CD4-positive, CD25-positive, alpha-beta regulatory T cell (primary cell): Measurements from ENCODE around the gene COPE. TPM values are rescaled to one million over a fixed set of nuclear protein-coding genes. Genes with fewer than 3 reads are reported as not detected.
A peak's percentile ranks its signal among the peaks of the same experiment; 100 is the strongest.

Experiments
- ATAC-seq, 2 donors: fragments of 150-1000 bp; cut with Tn5 transposase; one replicate each; pipeline ENCODE4 v1.10.0; 2021; ENCODE audit warnings: low read depth in 2 of 2, moderate number of reproducible peaks in 2 of 2, moderate library complexity in 1 of 2
- DNase-seq, 3 donors: peaks; one replicate each; pipeline versions ENCODE4 v3.0.0 to v3.0.0-alpha.2; 2012 to 2022; ENCODE audit warnings: mixed read lengths in 1 of 3
- H3K27ac ChIP-seq: one replicate; pipeline ENCODE4 v1.7.0; 2013; ENCODE audit warnings: mild to moderate bottlenecking, low read length; ENCODE audit not compliant: insufficient read depth, poor library complexity, severe bottlenecking
- H3K27me3 ChIP-seq: one replicate; pipeline ENCODE4 v1.7.0; 2013; ENCODE audit warnings: low read length; ENCODE audit not compliant: control insufficient read depth, insufficient read depth
- H3K36me3 ChIP-seq: one replicate; pipeline ENCODE4 v1.7.0; 2013; ENCODE audit warnings: mild to moderate bottlenecking, low read length, moderate library complexity; ENCODE audit not compliant: control insufficient read depth, insufficient read depth
- H3K4me1 ChIP-seq: 2 replicates; pipeline ENCODE4 v1.7.0; 2013; ENCODE audit warnings: mild to moderate bottlenecking, low read length; ENCODE audit not compliant: insufficient read depth, control insufficient read depth, poor library complexity, severe bottlenecking
- H3K4me3 ChIP-seq: one replicate; pipeline ENCODE4 v1.7.0; 2013; ENCODE audit warnings: low read depth, mild to moderate bottlenecking, low read length, moderate library complexity
- H3K9me3 ChIP-seq, 2 experiments: 1 replicate in 1 of 2; 2 replicates in 1 of 2; pipeline ENCODE4 v1.7.0; 2013; ENCODE audit warnings: low read length in 2 of 2, mild to moderate bottlenecking in 1 of 2, moderate library complexity in 1 of 2; ENCODE audit not compliant: control insufficient read depth in 2 of 2
- H3K27ac Mint-ChIP-seq, 3 donors: one replicate each; pipeline ENCODE4 v1.8.0; 2020 to 2022; ENCODE audit warnings: mild to moderate bottlenecking in 3 of 3, mixed read lengths in 3 of 3, moderate library complexity in 2 of 3
- H3K27me3 Mint-ChIP-seq: one replicate; pipeline ENCODE4 v1.8.0; 2022; ENCODE audit warnings: mild to moderate bottlenecking, mixed read lengths
- H3K36me3 Mint-ChIP-seq: one replicate; pipeline ENCODE4 v1.8.0; 2020; ENCODE audit warnings: mixed read lengths
- H3K4me1 Mint-ChIP-seq, 4 donors: one replicate each; pipeline ENCODE4 v1.8.0; 2020 to 2022; ENCODE audit warnings: mixed read lengths in 4 of 4, mild to moderate bottlenecking in 1 of 4
- H3K4me3 Mint-ChIP-seq, 4 donors: one replicate each; pipeline ENCODE4 v1.8.0; 2020 to 2022; ENCODE audit warnings: mild to moderate bottlenecking in 4 of 4, mixed read lengths in 4 of 4, moderate library complexity in 3 of 4
- H3K9me3 Mint-ChIP-seq, 7 donors: one replicate each; pipeline ENCODE4 v1.8.0; 2020 to 2022; ENCODE audit warnings: mixed read lengths in 7 of 7, mild to moderate bottlenecking in 3 of 7, moderate library complexity in 2 of 7
- polyA plus RNA-seq, 4 donors: library from polyadenylated mRNA; unstranded; fragments of 300-500 nt; fragmentation: Illumina TruSeq; gene quantifications; one replicate each; pipeline ENCODE4 v1.2.3, GENCODE V29; 2021
- total RNA-seq: library from RNA; stranded (reverse); gene quantifications from one replicate; pipeline ENCODE4 v1.2.3, GENCODE V29; 2022

Gene COPE
- 165 TPM for total RNA-seq
- polyA plus RNA-seq, result 100 to 1,000 TPM; 218 to 314 (median 273) TPM

- Histone ChIP-seq H3K4me3 (peak within 1 kb of the TSS; percentile 97), H3K27ac (peak within 1 kb of the TSS; percentile 94), H3K36me3 (peaks cover 31% of the 10 kb centered on the region), H3K4me1 (peaks cover 31% of the 10 kb centered on the region), H3K9me3 (no peaks in the 10 kb centered on the region), H3K27me3 (no peaks in the 10 kb centered on the region)
- peak within 1 kb of the TSS; percentile 76 to 90 (median 83) for H3K4me3 Mint-ChIP-seq
- H3K36me3 Mint-ChIP-seq, result peaks cover 15% of the 10 kb centered on the region
- H3K9me3 Mint-ChIP-seq, result no peaks in the 10 kb centered on the region
- peaks cover 0 to 57% (median 16%) of the 10 kb centered on the region in 4 donors for H3K4me1 Mint-ChIP-seq
- no peaks in the 10 kb centered on the region for H3K27me3 Mint-ChIP-seq
- peak within 1 kb of the TSS; percentile 83 to 98 (median 93) for H3K27ac Mint-ChIP-seq
- ATAC-seq (peak; percentile 95 to 97), DNase-seq (peak; percentile 98 to 100 (median 99))
Measured at GRCh38 chr19:18919086-18919899, at the start of gene COPE, which contains the start of gene DDX49. Gene COPE, minus strand, starts transcription at chr19:18919387. Its CDS starts 39 bp downstream, at chr19:18919348. Gene DDX49, plus strand, starts transcription at chr19:18919715. Its CDS starts 27 bp downstream, at chr19:18919742.

- Histone ChIP-seq H3K4me1 (no peaks in the 10 kb centered on the region), H3K36me3 (no peaks in the 10 kb centered on the region), H3K27me3 (no peaks in the 10 kb centered on the region), H3K27ac (no peak overlapping the region), H3K9me3 (no peaks in the 10 kb centered on the region), H3K4me3 (no peak overlapping the region)
- Mint-ChIP-seq H3K36me3 (no peaks in the 10 kb centered on the region), H3K27me3 (peaks cover 8% of the 10 kb centered on the region), H3K4me1 (no peaks in the 10 kb centered on the region), H3K9me3 (no peaks in the 10 kb centered on the region), H3K4me3 (no peak overlapping the region), H3K27ac (no peak overlapping the region)
- ATAC-seq (no peak), DNase-seq (no peak)
Measured at GRCh38 chr19:18967358-18968146, 48.4 kb upstream of the COPE start.

DNA sequence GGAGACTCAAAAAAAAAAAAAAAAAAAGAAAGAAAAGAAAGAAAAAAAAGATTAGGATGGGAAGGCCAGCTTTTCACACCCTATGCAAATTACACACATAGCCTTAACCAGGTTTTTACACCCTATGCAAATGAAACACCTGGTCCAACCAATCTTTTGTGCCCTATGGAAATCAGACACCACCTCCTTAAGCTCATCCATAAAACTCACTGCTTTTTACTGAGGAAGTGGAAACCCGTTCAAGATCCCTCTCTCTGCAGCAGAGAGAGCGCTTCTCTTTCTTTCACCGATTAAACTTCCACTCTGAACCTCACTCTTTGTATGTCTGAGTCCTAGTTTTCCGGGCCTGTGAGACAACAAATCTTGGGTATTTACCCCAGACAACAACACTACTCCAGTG lies 47.1 kb upstream of the COPE start:
- peaks cover 0 to 10% (median 6%) of the 10 kb centered on the region in 4 donors for H3K4me1 Mint-ChIP-seq
- H3K27me3 Mint-ChIP-seq, result peaks cover 19% of the 10 kb centered on the region
- Histone ChIP-seq H3K9me3 (no peaks in the 10 kb centered on the region), H3K4me1 (peaks cover 11% of the 10 kb centered on the region), H3K4me3 (no peak overlapping the region), H3K36me3 (no peaks in the 10 kb centered on the region), H3K27ac (no peak overlapping the region), H3K27me3 (no peaks in the 10 kb centered on the region)
- peaks cover 0 to 2% (median 0%) of the 10 kb centered on the region in 7 donors for H3K9me3 Mint-ChIP-seq
- DNase-seq (no peak), ATAC-seq (no peak)
- no peak overlapping the region for H3K27ac Mint-ChIP-seq
- no peaks in the 10 kb centered on the region for H3K36me3 Mint-ChIP-seq
- no peak overlapping the region for H3K4me3 Mint-ChIP-seq

- no peak overlapping the region for H3K4me3 Mint-ChIP-seq
- H3K27me3 Mint-ChIP-seq, result peaks cover 22% of the 10 kb centered on the region
- ATAC-seq, result no peak
Measured at GRCh38 chr19:18964121-18964520, 44.9 kb upstream of the COPE start.

GRCh38 chr19:18961767-18962620 lies 42.8 kb upstream of the COPE start:
- no peak overlapping the region for H3K4me3 ChIP-seq
- ATAC-seq (peak; percentile 53 to 62), DNase-seq (peak in 1 of 3 donors; percentile 36)
- Mint-ChIP-seq H3K27me3 (peaks cover 18% of the 10 kb centered on the region), H3K9me3 (peaks cover 0 to 2% (median 0%) of the 10 kb centered on the region in 7 donors), H3K4me3 (peak overlapping the region in 1 of 4 donors; percentile 52), H3K36me3 (no peaks in the 10 kb centered on the region), H3K27ac (no peak overlapping the region), H3K4me1 (peaks cover 0 to 10% (median 6%) of the 10 kb centered on the region in 4 donors)
- H3K27ac ChIP-seq, result no peak overlapping the region
- no peaks in the 10 kb centered on the region for H3K36me3 ChIP-seq
- H3K9me3 ChIP-seq, result no peaks in the 10 kb centered on the region
- H3K4me1 ChIP-seq, result peaks cover 11% of the 10 kb centered on the region
- H3K27me3 ChIP-seq, result no peaks in the 10 kb centered on the region

More at GRCh38 chr19:18964121-18964520, 44.9 kb upstream of the COPE start:
- no peaks in the 10 kb centered on the region for H3K27me3 ChIP-seq
- no peaks in the 10 kb centered on the region for H3K36me3 ChIP-seq
- no peak overlapping the region for H3K27ac ChIP-seq
- Mint-ChIP-seq H3K36me3 (no peaks in the 10 kb centered on the region), H3K9me3 (peaks cover 0 to 2% (median 0%) of the 10 kb centered on the region in 7 donors), H3K4me1 (peaks cover 0 to 10% (median 6%) of the 10 kb centered on the region in 4 donors), H3K27ac (no peak overlapping the region)
- H3K9me3 ChIP-seq, result no peaks in the 10 kb centered on the region
- DNase-seq, result no peak
- no peak overlapping the region for H3K4me3 ChIP-seq
- H3K4me1 ChIP-seq, result peaks cover 11% of the 10 kb centered on the region

- Histone ChIP-seq H3K27me3 (no peaks in the 10 kb centered on the region), H3K9me3 (no peaks in the 10 kb centered on the region), H3K4me1 (peaks cover 11% of the 10 kb centered on the region), H3K36me3 (no peaks in the 10 kb centered on the region), H3K27ac (no peak overlapping the region), H3K4me3 (no peak overlapping the region)
- peaks cover 0 to 2% (median 0%) of the 10 kb centered on the region in 7 donors for H3K9me3 Mint-ChIP-seq
- DNase-seq, result no peak
- no peaks in the 10 kb centered on the region for H3K36me3 Mint-ChIP-seq
- H3K4me1 Mint-ChIP-seq, result peaks cover 0 to 10% (median 6%) of the 10 kb centered on the region in 4 donors
- H3K4me3 Mint-ChIP-seq, result no peak overlapping the region
- no peak overlapping the region for H3K27ac Mint-ChIP-seq
- H3K27me3 Mint-ChIP-seq, result peaks cover 14% of the 10 kb centered on the region
- no peak for ATAC-seq
Measured at GRCh38 chr19:18960370-18960769, 41.2 kb upstream of the COPE start.

- Mint-ChIP-seq H3K4me3 (no peak overlapping the region), H3K27ac (no peak overlapping the region), H3K27me3 (no peaks in the 10 kb centered on the region), H3K9me3 (peaks cover 0 to 5% (median 0%) of the 10 kb centered on the region in 7 donors), H3K36me3 (no peaks in the 10 kb centered on the region), H3K4me1 (no peaks in the 10 kb centered on the region)
- Histone ChIP-seq H3K4me1 (no peaks in the 10 kb centered on the region), H3K36me3 (no peaks in the 10 kb centered on the region), H3K4me3 (no peak overlapping the region), H3K27me3 (no peaks in the 10 kb centered on the region), H3K27ac (no peak overlapping the region), H3K9me3 (no peaks in the 10 kb centered on the region)
- no peak for ATAC-seq
- DNase-seq, result no peak
Measured at GRCh38 chr19:18955042-18955441, 35.9 kb upstream of the COPE start.
